HepG2 (cell line): ENCODE measurements around the gene TACC3. TPM values are rescaled to one million over a fixed set of nuclear protein-coding genes. Genes with fewer than 3 reads are reported as not detected.

ENCODE experiments used
- ATAC-seq: fragments of 200-7000 bp; cut with Tn5 transposase; 3 replicates; pipeline ENCODE4 v1.9.1; 2020; ENCODE audit warnings: mild to moderate bottlenecking, moderate library complexity
- BruUV-seq: library from RNA; stranded (reverse); fragments of 400-500 nt; replicated peaks from 2 replicates; lab custom pipeline; 2021; lab: Mats Ljungman, UMichigan
- CTCF ChIA-PET: fragments of 300-600 bp; formaldehyde crosslinking; extraction: SDS; loops from one replicate; lab custom pipeline; 2021; ENCODE audit warnings: low total read pairs, inconsistent platforms, low intra/inter-chr PET ratio; lab: Yijun Ruan, JAX
- POLR2A ChIA-PET: fragments of 350-600 bp; sonication (Branson Sonifier 250); formaldehyde crosslinking; loops from one replicate; lab custom pipeline; 2020; ENCODE audit warnings: antibody characterized with exemption, inconsistent platforms; lab: Yijun Ruan, JAX
- DNase-seq: peaks from one replicate; pipeline ENCODE4 v3.0.0-alpha.2; 2015; ENCODE audit warnings: low spot score
- FAIRE-seq: peaks from 3 replicates; lab custom pipeline; 2011; peaks lifted over from hg19 to GRCh38; lab: Jason Lieb, UNC
- H2AFZ ChIP-seq: one replicate; pipeline ENCODE4 v1.6.1; 2011; ENCODE audit warnings: low read length, inconsistent platforms
- H3K27ac ChIP-seq: fragments of 300-600 bp; 3 replicates; pipeline ENCODE4 v1.8.0; 2011; ENCODE audit warnings: mixed run types, mild to moderate bottlenecking, mixed read lengths, low read length, inconsistent platforms; ENCODE audit not compliant: insufficient read depth; ENCODE audit errors: extremely low read length
- H3K27me3 ChIP-seq, 2 experiments: fragments of 200-600 bp in 1 of 2; 2 replicates in 1 of 2; 3 replicates in 1 of 2; pipeline versions ENCODE4 v1.6.0 to v1.8.0; 2011; ENCODE audit warnings: low read length in 2 of 2, mild to moderate bottlenecking in 2 of 2, moderate library complexity in 2 of 2, inconsistent platforms in 1 of 2; ENCODE audit not compliant: insufficient read depth in 2 of 2, control insufficient read depth in 1 of 2
- H3K36me3 ChIP-seq, 2 experiments: fragments of 200-600 bp in 1 of 2; replicated peaks in 1 of 2; 2 replicates in 1 of 2; 3 replicates in 1 of 2; pipeline versions ENCODE4 v1.5.1 to v1.8.0; 2011; ENCODE audit warnings: low read length in 2 of 2, inconsistent platforms in 1 of 2; ENCODE audit not compliant: insufficient read depth in 2 of 2, control insufficient read depth in 1 of 2
- H3K4me1 ChIP-seq: 2 replicates; pipeline ENCODE4 v1.5.1; 2012; ENCODE audit warnings: low read length, inconsistent platforms; ENCODE audit not compliant: insufficient read depth
- H3K4me2 ChIP-seq: 2 replicates; pipeline ENCODE4 v1.6.0; 2011; ENCODE audit warnings: low read depth, low read length, inconsistent platforms
- H3K4me3 ChIP-seq, 3 experiments: fragments of 200-600 bp in 1 of 3; sonication (generic), shearing (Covaris generic) in 1 of 3; replicated peaks in 1 of 3; 2 replicates each; pipeline ENCODE4 v1.5.1; 2011 to 2016; ENCODE audit warnings: low read length in 3 of 3, inconsistent platforms in 2 of 3, low read depth in 2 of 3, mild to moderate bottlenecking in 2 of 3, control low read depth in 1 of 3, mixed read lengths in 1 of 3; ENCODE audit not compliant: insufficient read depth in 1 of 3
- H3K79me2 ChIP-seq: one replicate; pipeline ENCODE4 v1.6.1; 2011; ENCODE audit warnings: low read length, inconsistent platforms; ENCODE audit not compliant: insufficient read depth
- H3K9ac ChIP-seq: 2 replicates; pipeline ENCODE4 v1.6.0; 2011; ENCODE audit warnings: mild to moderate bottlenecking, low read depth, low read length, inconsistent platforms; ENCODE audit not compliant: insufficient read depth
- H3K9me3 ChIP-seq: 2 replicates; pipeline ENCODE4 v1.5.1; 2012; ENCODE audit warnings: mild to moderate bottlenecking, low read length
- H4K20me1 ChIP-seq: 2 replicates; pipeline ENCODE4 v1.6.0; 2011; ENCODE audit warnings: inconsistent platforms, mild to moderate bottlenecking, low read length, moderate library complexity; ENCODE audit not compliant: insufficient read depth
- FOXK1 ChIP-seq: sonication (generic); formaldehyde crosslinking; IDR thresholded peaks from 2 replicates; pipeline ENCODE4 v1.4.0; 2020; ENCODE audit warnings: low read depth, missing genetic modification reagents, borderline replicate concordance
- HHEX ChIP-seq: IDR thresholded peaks from 2 replicates; pipeline ENCODE4 v1.6.1; 2016; ENCODE audit warnings: control low read depth
- HOXD1 ChIP-seq: sonication (generic); formaldehyde crosslinking; IDR thresholded peaks from 2 replicates; pipeline ENCODE4 v1.5.0; 2020; ENCODE audit warnings: missing genetic modification reagents
- MIER2 ChIP-seq: IDR thresholded peaks from 2 replicates; pipeline ENCODE4 v1.6.1; 2016; ENCODE audit warnings: missing biosample characterization, missing genetic modification reagents
- MYC ChIP-seq: sonication (generic); formaldehyde crosslinking; IDR thresholded peaks from 2 replicates; pipeline ENCODE4 v1.9.0; 2021; ENCODE audit warnings: missing genetic modification reagents, borderline replicate concordance
- NFE2L1 ChIP-seq: sonication (generic); formaldehyde crosslinking; IDR thresholded peaks from 2 replicates; pipeline ENCODE4 v1.4.0; 2020; ENCODE audit warnings: missing genetic modification reagents, mild to moderate bottlenecking, borderline replicate concordance
- NR2F2 ChIP-seq: IDR thresholded peaks from 2 replicates; pipeline ENCODE4 v1.6.1; 2012; ENCODE audit warnings: low read depth, inconsistent platforms, borderline replicate concordance
- POGZ ChIP-seq: sonication (generic); formaldehyde crosslinking; IDR thresholded peaks from 2 replicates; pipeline ENCODE4 v1.4.0; 2020; ENCODE audit warnings: mild to moderate bottlenecking, missing genetic modification reagents
- SAFB2 ChIP-seq: sonication (generic); formaldehyde crosslinking; IDR thresholded peaks from 2 replicates; pipeline ENCODE4 v1.5.1; 2020; ENCODE audit warnings: missing genetic modification reagents, low read depth, mild to moderate bottlenecking, borderline replicate concordance
- TARDBP ChIP-seq: sonication (generic); formaldehyde crosslinking; IDR thresholded peaks from 2 replicates; pipeline ENCODE4 v1.8.0; 2022; ENCODE audit warnings: mild to moderate bottlenecking, missing genetic modification reagents
- TBP ChIP-seq: sonication (generic); formaldehyde crosslinking; IDR thresholded peaks from 2 replicates; pipeline ENCODE4 v1.5.0; 2020; ENCODE audit warnings: missing genetic modification reagents
- U2AF1 ChIP-seq: fragments of 200-400 bp; formaldehyde crosslinking; optimal IDR thresholded peaks from 2 replicates; pipeline ENCODE3; 2017; ENCODE audit warnings: mild to moderate bottlenecking, low read depth, low read length
- ZBTB3 ChIP-seq: sonication (generic); formaldehyde crosslinking; IDR thresholded peaks from 2 replicates; pipeline ENCODE4 v1.4.0; 2020; ENCODE audit warnings: low read depth, mild to moderate bottlenecking, moderate library complexity, missing genetic modification reagents, borderline replicate concordance
- ZMAT3 ChIP-seq: sonication (generic); formaldehyde crosslinking; conservative IDR thresholded peaks from 2 replicates; pipeline ENCODE4 v1.7.0; 2021; ENCODE audit warnings: missing genetic modification reagents
- ZNF232 ChIP-seq: sonication (generic); formaldehyde crosslinking; IDR thresholded peaks from 2 replicates; pipeline ENCODE4 v1.4.0; 2020; ENCODE audit warnings: missing genetic modification reagents, borderline replicate concordance
- ZNF484 ChIP-seq: sonication (generic); formaldehyde crosslinking; IDR thresholded peaks from 2 replicates; pipeline ENCODE4 v1.5.1; 2020; ENCODE audit warnings: mild to moderate bottlenecking, low read depth, missing genetic modification reagents, borderline replicate concordance
- ZNF510 ChIP-seq: sonication (generic); formaldehyde crosslinking; IDR thresholded peaks from 2 replicates; pipeline ENCODE4 v1.4.0; 2020; ENCODE audit warnings: low read depth, mild to moderate bottlenecking, missing genetic modification reagents
- ZNF552 ChIP-seq: sonication (generic); formaldehyde crosslinking; IDR thresholded peaks from 2 replicates; pipeline ENCODE4 v1.9.0; 2022; ENCODE audit warnings: missing genetic modification reagents, mild to moderate bottlenecking, borderline replicate concordance
- ZNF776 ChIP-seq: sonication (generic); formaldehyde crosslinking; IDR thresholded peaks from 2 replicates; pipeline ENCODE4 v1.4.0; 2020; ENCODE audit warnings: mild to moderate bottlenecking, missing genetic modification reagents
- ZZZ3 ChIP-seq: sonication (generic); formaldehyde crosslinking; IDR thresholded peaks from 2 replicates; pipeline ENCODE4 v1.4.0; 2020; ENCODE audit warnings: missing genetic modification reagents, mild to moderate bottlenecking, borderline replicate concordance
- whole genome bisulfite sequencing: methylation state at CpG from one replicate; pipeline ENCODE4 v1.1.6; 2017; ENCODE audit warnings: low lambda C conversion rate; 5-methylcytosine and 5-hydroxymethylcytosine counted together
- in situ Hi-C: cut with HindIII; loops from 2 replicates; pipeline ENCODE4 v1.10.0; 2017; ENCODE audit warnings: low pct_unique_long_range_greater_than_20kb; ENCODE audit not compliant: extremely low pct_ligation_motif_present
- intact Hi-C: fragments of 100-400 bp; cut with micrococcal nuclease; formaldehyde crosslinking; loops from one replicate; pipeline ENCODE4 v1.10.0; 2022; ENCODE audit not compliant: unreplicated experiment
- polyA plus RNA-seq, 8 experiments: library from polyadenylated mRNA; depleted of rRNA in 3 of 8; stranded (reverse) in 7 of 8; unstranded in 1 of 8; fragments of >200 nt; fragmentation: Illumina TruSeq in 4 of 8; extraction: Trizol in 4 of 8; gene quantifications; 2 replicates each; pipeline versions ENCODE4 v1.2.1 to v1.2.3, GENCODE V29; 2011 to 2016; ENCODE audit warnings: low read depth in 4 of 8, missing spikeins in 1 of 8, mixed read lengths in 1 of 8; ENCODE audit not compliant: insufficient read depth in 1 of 8
- total RNA-seq, 5 experiments: library from RNA; depleted of rRNA; stranded (reverse); fragments of >200 nt; fragmentation: Illumina TruSeq; extraction: Trizol; gene quantifications; 2 replicates each; pipeline ENCODE4 v1.2.3, GENCODE V29; 2016; ENCODE audit warnings: low read depth in 1 of 5
- TF ChIP-seq, protein P1 (sequence below): sonication (generic); formaldehyde crosslinking; IDR thresholded peaks from 2 replicates; pipeline ENCODE4 v1.5.0; 2020; ENCODE audit warnings: mild to moderate bottlenecking, low read depth, missing genetic modification reagents, borderline replicate concordance
- TF ChIP-seq, protein P2 (sequence below), 2 experiments: sonication (generic) in 1 of 2; formaldehyde crosslinking in 1 of 2; IDR thresholded peaks; 2 replicates each; pipeline versions ENCODE4 v1.4.0 to v1.6.1; 2018 to 2020; ENCODE audit warnings: missing genetic modification reagents in 2 of 2, borderline replicate concordance in 1 of 2, low read depth in 1 of 2, mild to moderate bottlenecking in 1 of 2, missing biosample characterization in 1 of 2

Gene TACC3
- total and polyA plus RNA-seq, 2 of the 13 experiments (the other 11 are each of a cell fraction or from before 2014, with no cell fraction given), result 20.3 to 21.2 TPM

DNA sequence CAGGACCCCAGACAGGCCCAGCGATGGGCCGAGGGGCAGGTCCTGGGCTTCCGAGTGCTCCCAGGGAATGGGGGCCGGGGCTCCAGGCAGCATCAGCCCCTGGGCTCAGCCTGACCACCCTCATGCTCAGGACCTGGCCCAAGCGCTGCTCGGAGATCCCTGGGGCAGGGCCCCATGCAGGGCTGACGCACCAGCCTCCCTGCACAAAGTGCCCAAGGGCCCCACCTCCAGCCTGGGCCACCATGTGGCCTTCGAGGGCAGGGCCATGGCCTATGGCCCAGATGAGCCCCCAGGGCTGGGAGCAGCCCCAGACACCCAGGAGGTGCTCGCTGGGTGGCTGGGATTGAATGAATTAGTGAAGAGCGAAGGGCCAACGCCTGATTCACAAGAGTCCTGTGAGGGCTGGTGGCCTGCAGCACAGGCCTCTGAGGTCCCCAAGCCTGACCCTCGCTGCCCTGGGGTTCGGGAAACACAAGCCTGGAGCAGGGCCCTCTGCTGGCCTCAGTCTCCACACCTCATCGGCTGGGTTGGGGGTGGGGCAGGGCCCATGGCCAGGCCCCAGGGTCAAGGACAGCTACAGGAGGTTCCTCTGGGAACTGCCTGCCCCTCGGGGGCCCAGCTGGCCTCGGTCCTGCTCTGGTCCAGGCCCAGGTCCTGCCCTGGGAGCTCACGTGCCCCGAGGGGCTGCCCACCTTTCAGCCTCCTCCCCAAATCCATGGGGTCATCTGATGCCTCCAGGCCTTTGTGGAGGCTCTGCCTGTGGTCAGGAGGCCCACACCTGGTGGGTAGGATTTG lies 58.5 kb downstream of the TACC3 start:
- Histone ChIP-seq H3K9me3 (no peaks in the 10 kb centered on the region), H3K36me3 (no peaks in the 10 kb centered on the region), H4K20me1 (no peaks in the 10 kb centered on the region), H3K4me1 (peaks cover 96% of the 10 kb centered on the region), H3K4me3 (peak overlapping the region in 1 of 3 experiments; percentile 35; a peak in 1 of 6 replicates), H3K9ac (peak overlapping the region; percentile 35; the same call in 1 of the 2 replicates), H3K27ac (peak overlapping the region; percentile 86), H2AFZ (no peak overlapping the region), H3K27me3 (no peaks in the 10 kb centered on the region), H3K79me2 (peaks cover 4% of the 10 kb centered on the region), H3K4me2 (peak overlapping the region; percentile 87)
- POLR2A ChIA-PET, result interaction anchor here (0.5 to 34.3 kb wide), 6 partner anchors 9 to 58 kb away, joined by 3 to 1258 read pairs (median 12); partner anchors contain the start of gene FGFR3
- CTCF ChIA-PET, result interaction anchor here (0.7 kb wide), 1 partner anchor 9 kb away, joined by 3 read pairs; no protein-coding TSS in a partner anchor
- peak; percentile 58 for FAIRE-seq
- intact Hi-C loops (loop anchor here (2.0 to 5.0 kb wide), 2 partner anchors 27 to 33 kb away; no protein-coding TSS in a partner anchor), in situ Hi-C loops (no loop called here)
- peak; percentile 28 for ATAC-seq
- peak; percentile 63 for DNase-seq
- BruUV-seq, result no TSS peak
- 0% methylated on average over 4 of the region's 18 CpGs for WGBS
- TF ChIP-seq ZNF776 (CRISPR knock-in tag), result no peak
- no peak; the same call in 1 of the 2 replicates for TF ChIP-seq ZNF552 (CRISPR knock-in tag)
- TF ChIP-seq SAFB2, result no peak
- TF ChIP-seq, protein P1, sequence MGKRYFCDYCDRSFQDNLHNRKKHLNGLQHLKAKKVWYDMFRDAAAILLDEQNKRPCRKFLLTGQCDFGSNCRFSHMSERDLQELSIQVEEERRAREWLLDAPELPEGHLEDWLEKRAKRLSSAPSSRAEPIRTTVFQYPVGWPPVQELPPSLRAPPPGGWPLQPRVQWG (CRISPR knock-in tag), result no peak
- TF ChIP-seq ZNF510 (CRISPR knock-in tag), result no peak
- peak; percentile 87 for TF ChIP-seq ZMAT3 (CRISPR knock-in tag)
- TF ChIP-seq, protein P2, sequence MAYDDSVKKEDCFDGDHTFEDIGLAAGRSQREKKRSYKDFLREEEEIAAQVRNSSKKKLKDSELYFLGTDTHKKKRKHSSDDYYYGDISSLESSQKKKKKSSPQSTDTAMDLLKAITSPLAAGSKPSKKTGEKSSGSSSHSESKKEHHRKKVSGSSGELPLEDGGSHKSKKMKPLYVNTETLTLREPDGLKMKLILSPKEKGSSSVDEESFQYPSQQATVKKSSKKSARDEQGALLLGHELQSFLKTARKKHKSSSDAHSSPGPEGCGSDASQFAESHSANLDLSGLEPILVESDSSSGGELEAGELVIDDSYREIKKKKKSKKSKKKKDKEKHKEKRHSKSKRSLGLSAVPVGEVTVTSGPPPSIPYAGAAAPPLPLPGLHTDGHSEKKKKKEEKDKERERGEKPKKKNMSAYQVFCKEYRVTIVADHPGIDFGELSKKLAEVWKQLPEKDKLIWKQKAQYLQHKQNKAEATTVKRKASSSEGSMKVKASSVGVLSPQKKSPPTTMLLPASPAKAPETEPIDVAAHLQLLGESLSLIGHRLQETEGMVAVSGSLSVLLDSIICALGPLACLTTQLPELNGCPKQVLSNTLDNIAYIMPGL (CRISPR knock-in tag; IDR thresholded peaks at IDR 0.05; ENCODE audit: borderline replicate concordance in 1 of 2, low read depth in 1 of 2), result peak in 1 of 2 experiments; percentile 88; a peak in 1 of 4 replicates
- peak; percentile 78; the same call in 1 of the 2 replicates for TF ChIP-seq HOXD1 (CRISPR knock-in tag)
- TF ChIP-seq ZZZ3 (CRISPR knock-in tag), result no peak
- no peak for TF ChIP-seq HHEX (CRISPR knock-in tag)
- TF ChIP-seq MIER2 (CRISPR knock-in tag), result 0 out of 2 replicates have a peak, but pooled peaks have one; percentile 34
- TF ChIP-seq FOXK1 (CRISPR knock-in tag), result peak; percentile 50; the same call in 1 of the 2 replicates
- TF ChIP-seq NR2F2, result no peak
- TF ChIP-seq TARDBP (CRISPR knock-in tag), result peak; percentile 98
- no peak; the same call in 1 of the 2 replicates for TF ChIP-seq ZNF484 (CRISPR knock-in tag)
- TF ChIP-seq MYC (CRISPR knock-in tag), result peak; percentile 83; the same call in 1 of the 2 replicates
- TF ChIP-seq NFE2L1 (CRISPR knock-in tag), result 0 out of 2 replicates have a peak, but pooled peaks have one; percentile 46
- TF ChIP-seq ZBTB3 (CRISPR knock-in tag), result no peak
- TF ChIP-seq TBP (CRISPR knock-in tag), result 0 out of 2 replicates have a peak, but pooled peaks have one; percentile 10
- no peak for TF ChIP-seq U2AF1
- peak; percentile 30; the same call in 1 of the 2 replicates for TF ChIP-seq POGZ (CRISPR knock-in tag)
- TF ChIP-seq ZNF232, result peak; percentile 86; the same call in 1 of the 2 replicates
